Panc1 (cell line): ENCODE measurements around the gene SLC6A15. TPM values are rescaled to one million over a fixed set of nuclear protein-coding genes. Genes with fewer than 3 reads are reported as not detected.

Experiments used
- ATAC-seq: fragments of 200-7000 bp; cut with Tn5 transposase; 2 replicates; pipeline ENCODE4 v1.9.1; 2020; ENCODE audit warnings: mild to moderate bottlenecking, moderate library complexity
- BruUV-seq: library from RNA; stranded (reverse); fragments of 400-500 nt; replicated peaks from 2 replicates; lab custom pipeline; 2021; lab: Mats Ljungman, UMichigan
- CTCF ChIA-PET: fragments of 300-600 bp; sonication (Branson Sonifier 250); formaldehyde crosslinking; loops from one replicate; lab custom pipeline; 2022; ENCODE audit warnings: antibody characterized with exemption; lab: Charles Lee
- POLR2A ChIA-PET: fragments of 300-600 bp; sonication (Branson Sonifier 250); formaldehyde crosslinking; loops from one replicate; lab custom pipeline; 2022; ENCODE audit warnings: antibody characterized with exemption; lab: Charles Lee
- DNase-seq: peaks from one replicate; pipeline ENCODE4 v3.0.0-alpha.2; 2010; ENCODE audit warnings: low read depth, low spot score
- H3K27ac ChIP-seq: 2 replicates; pipeline ENCODE4 v1.5.1; 2011; ENCODE audit warnings: mild to moderate bottlenecking, low read length, inconsistent platforms
- H3K27me3 ChIP-seq: fragments of 200-500 bp; sonication (Bioruptor generic); 2 replicates; pipeline ENCODE4 v1.6.0; 2014; ENCODE audit warnings: low read length, inconsistent platforms; ENCODE audit not compliant: control insufficient read depth, insufficient read depth
- H3K36me3 ChIP-seq: fragments of 200-500 bp; sonication (Bioruptor generic); 2 replicates; pipeline ENCODE4 v1.5.1; 2014; ENCODE audit warnings: inconsistent platforms, mild to moderate bottlenecking, low read length, moderate library complexity; ENCODE audit not compliant: control insufficient read depth, insufficient read depth
- H3K4me1 ChIP-seq: 2 replicates; pipeline ENCODE4 v1.5.1; 2011; ENCODE audit warnings: inconsistent platforms, mild to moderate bottlenecking, low read length, moderate library complexity; ENCODE audit not compliant: control insufficient read depth, insufficient read depth
- H3K4me3 ChIP-seq, 2 experiments: 2 replicates each; pipeline ENCODE4 v1.5.1; 2011 to 2012; ENCODE audit warnings: low read depth in 2 of 2, low read length in 2 of 2, mild to moderate bottlenecking in 2 of 2, inconsistent platforms in 1 of 2, moderate library complexity in 1 of 2
- H3K9me3 ChIP-seq: fragments of 200-500 bp; sonication (Bioruptor generic); 2 replicates; pipeline ENCODE4 v1.5.1; 2014; ENCODE audit warnings: low read depth, mild to moderate bottlenecking, inconsistent platforms, low read length, moderate library complexity; ENCODE audit not compliant: control insufficient read depth, insufficient read depth
- POLR2AphosphoS5 ChIP-seq: IDR thresholded peaks from 2 replicates; pipeline ENCODE4 v1.6.1; 2012; ENCODE audit warnings: mild to moderate bottlenecking, low read depth, low read length, moderate library complexity
- SIN3A ChIP-seq: IDR thresholded peaks from 2 replicates; pipeline ENCODE4 v1.6.1; 2012; ENCODE audit warnings: low read depth, mild to moderate bottlenecking, low read length, moderate library complexity, borderline replicate concordance; ENCODE audit not compliant: insufficient read depth
- TCF7L2 ChIP-seq: IDR thresholded peaks from 2 replicates; pipeline ENCODE4 v1.6.1; 2011; ENCODE audit warnings: mild to moderate bottlenecking, low read depth, low read length, inconsistent platforms
- in situ Hi-C: cut with HindIII; loops from 2 replicates; pipeline ENCODE4 v1.10.0; 2016; ENCODE audit warnings: low sequenced_read_pairs, low pct_unique_long_range_greater_than_20kb
- intact Hi-C: fragments of 100-400 bp; cut with micrococcal nuclease; formaldehyde crosslinking; loops from one replicate; pipeline ENCODE4 v1.10.0; 2022; ENCODE audit not compliant: unreplicated experiment
- total RNA-seq: library from RNA; stranded (reverse); gene quantifications from one replicate; pipeline ENCODE4 v1.2.1, GENCODE V29; 2021; ENCODE audit not compliant: unreplicated experiment
- TF ChIP-seq, protein P1 (sequence below), 2 experiments: IDR thresholded peaks; 2 replicates each; pipeline ENCODE4 v1.6.1; 2011 to 2012; ENCODE audit warnings: low read depth in 2 of 2, control low read depth in 1 of 2, low read length in 1 of 2, mild to moderate bottlenecking in 1 of 2, moderate library complexity in 1 of 2; ENCODE audit not compliant: insufficient read depth in 1 of 2
- TF ChIP-seq, protein P2 (sequence below): fragments of 450-650 bp; IDR thresholded peaks from 2 replicates; pipeline ENCODE4 v1.5.1; 2017; ENCODE audit warnings: mild to moderate bottlenecking

Gene SLC6A15
- total RNA-seq, 1 experiment from 2014 or later = 0.36 TPM

DNA sequence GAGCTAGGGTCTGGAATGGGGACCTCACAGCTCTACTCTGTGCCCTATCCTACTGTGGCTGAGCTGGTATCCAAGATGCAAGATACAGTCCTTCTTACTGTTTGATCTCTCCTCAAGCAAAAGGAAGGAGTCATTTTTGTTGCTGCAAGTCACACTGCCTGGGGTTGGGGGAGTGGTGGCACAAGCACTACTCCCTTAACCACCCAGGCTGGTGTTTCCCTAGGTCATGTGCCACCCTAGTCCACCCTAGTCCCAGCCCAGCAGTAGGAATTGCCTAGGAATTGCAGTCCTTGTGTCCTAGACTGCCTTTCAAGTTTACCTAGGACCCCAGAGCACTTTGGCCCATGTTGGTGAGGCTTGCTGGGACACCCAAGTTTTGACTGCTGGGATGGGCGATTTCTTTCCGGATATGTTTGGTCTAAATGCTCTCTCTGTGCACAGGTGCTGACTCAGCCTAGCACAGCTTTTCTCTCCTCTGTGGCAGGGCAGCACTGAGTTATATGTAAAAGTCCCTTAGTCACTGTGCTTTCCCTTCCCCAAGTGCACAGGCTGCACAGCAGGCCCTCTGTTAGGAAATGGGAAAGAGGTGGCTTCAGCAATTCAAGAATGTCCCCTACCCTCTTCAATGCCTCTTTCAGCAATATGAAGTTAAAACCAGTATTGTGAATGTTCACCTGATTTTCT lies 54.9 kb downstream of the SLC6A15 start:
- no peaks in the 10 kb centered on the region for H3K36me3 ChIP-seq
- H3K27me3 ChIP-seq = no peaks in the 10 kb centered on the region
- DNase-seq (no peak), ATAC-seq (no peak)
- intact Hi-C loops (no loop called here), in situ Hi-C loops (no loop called here)
- H3K27ac ChIP-seq = no peak overlapping the region
- CTCF ChIA-PET = no interaction called here
- H3K4me1 ChIP-seq = no peaks in the 10 kb centered on the region
- POLR2A ChIA-PET = no interaction called here
- no TSS peak for BruUV-seq
- TF ChIP-seq, protein P1, sequence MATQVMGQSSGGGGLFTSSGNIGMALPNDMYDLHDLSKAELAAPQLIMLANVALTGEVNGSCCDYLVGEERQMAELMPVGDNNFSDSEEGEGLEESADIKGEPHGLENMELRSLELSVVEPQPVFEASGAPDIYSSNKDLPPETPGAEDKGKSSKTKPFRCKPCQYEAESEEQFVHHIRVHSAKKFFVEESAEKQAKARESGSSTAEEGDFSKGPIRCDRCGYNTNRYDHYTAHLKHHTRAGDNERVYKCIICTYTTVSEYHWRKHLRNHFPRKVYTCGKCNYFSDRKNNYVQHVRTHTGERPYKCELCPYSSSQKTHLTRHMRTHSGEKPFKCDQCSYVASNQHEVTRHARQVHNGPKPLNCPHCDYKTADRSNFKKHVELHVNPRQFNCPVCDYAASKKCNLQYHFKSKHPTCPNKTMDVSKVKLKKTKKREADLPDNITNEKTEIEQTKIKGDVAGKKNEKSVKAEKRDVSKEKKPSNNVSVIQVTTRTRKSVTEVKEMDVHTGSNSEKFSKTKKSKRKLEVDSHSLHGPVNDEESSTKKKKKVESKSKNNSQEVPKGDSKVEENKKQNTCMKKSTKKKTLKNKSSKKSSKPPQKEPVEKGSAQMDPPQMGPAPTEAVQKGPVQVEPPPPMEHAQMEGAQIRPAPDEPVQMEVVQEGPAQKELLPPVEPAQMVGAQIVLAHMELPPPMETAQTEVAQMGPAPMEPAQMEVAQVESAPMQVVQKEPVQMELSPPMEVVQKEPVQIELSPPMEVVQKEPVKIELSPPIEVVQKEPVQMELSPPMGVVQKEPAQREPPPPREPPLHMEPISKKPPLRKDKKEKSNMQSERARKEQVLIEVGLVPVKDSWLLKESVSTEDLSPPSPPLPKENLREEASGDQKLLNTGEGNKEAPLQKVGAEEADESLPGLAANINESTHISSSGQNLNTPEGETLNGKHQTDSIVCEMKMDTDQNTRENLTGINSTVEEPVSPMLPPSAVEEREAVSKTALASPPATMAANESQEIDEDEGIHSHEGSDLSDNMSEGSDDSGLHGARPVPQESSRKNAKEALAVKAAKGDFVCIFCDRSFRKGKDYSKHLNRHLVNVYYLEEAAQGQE (IDR thresholded peaks at IDR 0.05; ENCODE audit: insufficient read depth in 1 of 2, low read depth in 2 of 2, low read length in 1 of 2) = no peak
- no peak for TF ChIP-seq SIN3A
- TF ChIP-seq, protein P2, sequence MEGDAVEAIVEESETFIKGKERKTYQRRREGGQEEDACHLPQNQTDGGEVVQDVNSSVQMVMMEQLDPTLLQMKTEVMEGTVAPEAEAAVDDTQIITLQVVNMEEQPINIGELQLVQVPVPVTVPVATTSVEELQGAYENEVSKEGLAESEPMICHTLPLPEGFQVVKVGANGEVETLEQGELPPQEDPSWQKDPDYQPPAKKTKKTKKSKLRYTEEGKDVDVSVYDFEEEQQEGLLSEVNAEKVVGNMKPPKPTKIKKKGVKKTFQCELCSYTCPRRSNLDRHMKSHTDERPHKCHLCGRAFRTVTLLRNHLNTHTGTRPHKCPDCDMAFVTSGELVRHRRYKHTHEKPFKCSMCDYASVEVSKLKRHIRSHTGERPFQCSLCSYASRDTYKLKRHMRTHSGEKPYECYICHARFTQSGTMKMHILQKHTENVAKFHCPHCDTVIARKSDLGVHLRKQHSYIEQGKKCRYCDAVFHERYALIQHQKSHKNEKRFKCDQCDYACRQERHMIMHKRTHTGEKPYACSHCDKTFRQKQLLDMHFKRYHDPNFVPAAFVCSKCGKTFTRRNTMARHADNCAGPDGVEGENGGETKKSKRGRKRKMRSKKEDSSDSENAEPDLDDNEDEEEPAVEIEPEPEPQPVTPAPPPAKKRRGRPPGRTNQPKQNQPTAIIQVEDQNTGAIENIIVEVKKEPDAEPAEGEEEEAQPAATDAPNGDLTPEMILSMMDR = no peak
- no peak for TF ChIP-seq POLR2AphosphoS5
- TF ChIP-seq TCF7L2 = no peak
- no peak overlapping the region for H3K4me3 ChIP-seq
- H3K9me3 ChIP-seq = no peaks in the 10 kb centered on the region

DNA sequence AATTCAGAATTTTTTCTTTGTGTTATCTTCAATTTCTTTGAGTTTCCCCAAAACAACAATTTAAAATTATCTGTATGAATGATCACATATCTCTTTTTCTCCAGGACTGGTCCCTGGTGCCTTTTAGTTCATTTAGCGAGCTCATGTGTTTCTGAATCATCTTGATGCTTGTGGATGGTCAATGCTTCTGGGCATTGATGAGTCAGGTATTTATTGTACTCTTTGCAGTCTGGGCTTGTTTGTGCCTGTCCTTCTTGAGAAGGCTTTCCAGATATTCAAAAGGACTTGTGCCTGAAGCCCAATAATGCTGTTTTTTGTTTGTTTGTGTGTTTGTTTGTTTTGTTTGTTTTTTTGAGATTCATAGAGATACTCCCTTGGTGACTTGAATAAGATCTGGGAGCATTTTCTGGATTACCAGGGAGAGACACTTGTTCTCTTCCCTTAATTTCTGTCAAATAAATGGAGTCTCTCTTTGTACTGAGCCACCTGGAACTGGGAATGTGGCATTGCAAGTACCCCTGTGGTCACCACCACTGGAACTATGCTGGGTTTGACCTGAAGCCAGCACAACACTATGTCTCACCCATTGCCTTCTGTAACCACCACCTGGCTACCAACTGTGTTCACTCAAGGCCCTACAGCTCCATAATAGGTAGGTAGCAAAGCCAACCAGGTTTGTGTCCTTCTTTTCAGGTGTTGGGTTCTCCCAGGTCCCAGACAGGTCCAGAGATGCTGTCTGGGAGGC lies 56.3 kb downstream of the SLC6A15 start:
- Histone ChIP-seq H3K27me3 (no peaks in the 10 kb centered on the region), H3K36me3 (no peaks in the 10 kb centered on the region), H3K4me1 (no peaks in the 10 kb centered on the region), H3K9me3 (no peaks in the 10 kb centered on the region), H3K4me3 (no peak overlapping the region), H3K27ac (no peak overlapping the region)
- no TSS peak for BruUV-seq
- in situ Hi-C loops = no loop called here
- ATAC-seq = no peak
- intact Hi-C loops = no loop called here
- DNase-seq = no peak
- TF ChIP-seq POLR2AphosphoS5 (no peak), SIN3A (no peak), TCF7L2 (no peak)
- TF ChIP-seq, protein P2 = no peak
- TF ChIP-seq, protein P1 (IDR thresholded peaks at IDR 0.05; ENCODE audit: insufficient read depth in 1 of 2, low read depth in 2 of 2, low read length in 1 of 2) = no peak
- POLR2A ChIA-PET = no interaction called here
- CTCF ChIA-PET = no interaction called here
